HL-60 (cell line): ENCODE measurements around the gene SLC7A6.

ENCODE experiments used
- DNase-seq, 2 experiments: peaks; one replicate each; pipeline ENCODE4 v3.0.0-alpha.2; 2010 to 2020; ENCODE audit warnings: low read depth in 1 of 2, low spot score in 1 of 2
- H3K27ac ChIP-seq: fragments of 250-450 bp; sonication (Bioruptor Pico); replicated peaks from 2 replicates; pipeline ENCODE4 v1.5.1; 2020; ENCODE audit warnings: mild to moderate bottlenecking, moderate library complexity
- H3K27me3 ChIP-seq: fragments of 250-450 bp; sonication (Bioruptor Pico); 2 replicates; pipeline ENCODE4 v1.5.1; 2021; ENCODE audit warnings: mild to moderate bottlenecking, moderate library complexity; ENCODE audit not compliant: insufficient read depth, poor library complexity, severe bottlenecking
- H3K4me3 ChIP-seq: replicated peaks from 2 replicates; pipeline ENCODE4 v1.5.1; 2011; ENCODE audit warnings: mild to moderate bottlenecking, control low read depth, low read length; ENCODE audit not compliant: insufficient read depth
- CTCF ChIP-seq: IDR thresholded peaks from one replicate; pipeline ENCODE4 v1.5.1; 2011; ENCODE audit warnings: low read length, control low read depth, inconsistent platforms; ENCODE audit not compliant: insufficient read depth
- GABPA ChIP-seq: IDR thresholded peaks from 2 replicates; pipeline ENCODE4 v1.6.1; 2012; ENCODE audit warnings: low read depth
- POLR2AphosphoS5 ChIP-seq: IDR thresholded peaks from 2 replicates; pipeline ENCODE4 v1.6.1; 2012; ENCODE audit warnings: low read depth
- REST ChIP-seq: IDR thresholded peaks from 2 replicates; pipeline ENCODE4 v1.6.1; 2012; ENCODE audit warnings: low read depth; ENCODE audit not compliant: insufficient replicate concordance
- SPI1 ChIP-seq: IDR thresholded peaks from 2 replicates; pipeline ENCODE4 v1.6.1; 2012; ENCODE audit warnings: low read depth, mild to moderate bottlenecking, borderline replicate concordance

SLC7A6 gene

GRCh38 chr16:68299571-68300453 lies 35.5 kb downstream of the SLC7A6 start:
- no peak for DNase-seq
- Histone ChIP-seq H3K27ac (peak overlapping the region; percentile 49), H3K27me3 (no peaks in the 10 kb centered on the region), H3K4me3 (no peak overlapping the region)
- TF ChIP-seq POLR2AphosphoS5 (0 out of 2 replicates have a peak, but pooled peaks have one; percentile 36), GABPA (no peak)

GRCh38 chr16:68300734-68301459 lies 36.6 kb downstream of the SLC7A6 start:
- TF ChIP-seq POLR2AphosphoS5 (0 out of 2 replicates have a peak, but pooled peaks have one; percentile 14), SPI1 (no peak)
- Histone ChIP-seq H3K4me3 (no peak overlapping the region), H3K27ac (peak overlapping the region; percentile 49), H3K27me3 (no peaks in the 10 kb centered on the region)
- DNase-seq, result peak in 1 of 2 experiments; percentile 18

GRCh38 chr16:68306633-68307032 lies 42.3 kb downstream of the SLC7A6 start:
- TF ChIP-seq GABPA (no peak), REST (no peak), POLR2AphosphoS5 (no peak), CTCF (no peak), SPI1 (no peak)
- Histone ChIP-seq H3K27me3 (no peaks in the 10 kb centered on the region), H3K27ac (no peak overlapping the region), H3K4me3 (no peak overlapping the region)
- no peak for DNase-seq

- no peak for DNase-seq
- Histone ChIP-seq H3K27me3 (no peaks in the 10 kb centered on the region), H3K4me3 (peak overlapping the region; percentile 96), H3K27ac (peak overlapping the region; percentile 88)
- no peak for TF ChIP-seq REST
- no peak for TF ChIP-seq CTCF
Observed at GRCh38 chr16:68309799-68310198, 45.5 kb downstream of the SLC7A6 start.
